NCI-H2196 treated with DMSO at 0.1 percent for 48 hours (cell line): Measurements from ENCODE around the gene SMIM43.

ENCODE experiments used
- DNase-seq: peaks from one replicate; lab custom pipeline; 2025; ENCODE audit not compliant: unreplicated experiment; lab: John Stamatoyannopoulos, UW

The SMIM43 gene

GRCh38 chr4:121764702-121765367 lies at the start of gene SMIM43:
Gene SMIM43, minus strand, starts transcription at chr4:121765164. Its CDS starts 59 bp downstream, at chr4:121765105.
- no peak for DNase-seq

- DNase-seq: no peak
Observed at GRCh38 chr4:121814756-121815155, 49.8 kb upstream of the SMIM43 start.

GRCh38 chr4:121811122-121811521 lies 46.2 kb upstream of the SMIM43 start:
- DNase-seq: no peak

- no peak for DNase-seq
Observed at GRCh38 chr4:121806411-121806810, 41.4 kb upstream of the SMIM43 start.

- no peak for DNase-seq
Observed at GRCh38 chr4:121801715-121802075, 36.7 kb upstream of the SMIM43 start.

GRCh38 chr4:121800961-121801714 lies 36.2 kb upstream of the SMIM43 start, which contains the start of gene EXOSC9:
Gene EXOSC9, plus strand, starts transcription at chr4:121801323. Its CDS starts 102 bp downstream, at chr4:121801425.
- peak; percentile 31 for DNase-seq

GRCh38 chr4:121800638-121800960 lies 35.6 kb upstream of the SMIM43 start:
- no peak for DNase-seq

GRCh38 chr4:121799867-121800501 lies 35.0 kb upstream of the SMIM43 start:
- no peak for DNase-seq

GRCh38 chr4:121799208-121799823 lies 34.4 kb upstream of the SMIM43 start:
- DNase-seq: no peak

GRCh38 chr4:121796283-121796682 lies 31.3 kb upstream of the SMIM43 start:
- DNase-seq: no peak

GRCh38 chr4:121794505-121795188 lies 29.7 kb upstream of the SMIM43 start:
- no peak for DNase-seq

GRCh38 chr4:121792966-121793365 lies 28.0 kb upstream of the SMIM43 start:
- DNase-seq: no peak

- DNase-seq: no peak
Observed at GRCh38 chr4:121791481-121791880, 26.5 kb upstream of the SMIM43 start.

GRCh38 chr4:121790976-121791375 lies 26.0 kb upstream of the SMIM43 start:
- DNase-seq: no peak

- no peak for DNase-seq
Observed at GRCh38 chr4:121789960-121790829, 25.2 kb upstream of the SMIM43 start.

- DNase-seq: no peak
Observed at GRCh38 chr4:121789455-121789854, 24.5 kb upstream of the SMIM43 start.

GRCh38 chr4:121788896-121789295 lies 23.9 kb upstream of the SMIM43 start:
- DNase-seq: no peak

- DNase-seq: no peak
Observed at GRCh38 chr4:121786221-121786620, 21.3 kb upstream of the SMIM43 start.

- DNase-seq: no peak
Observed at GRCh38 chr4:121785479-121785878, 20.5 kb upstream of the SMIM43 start.

- DNase-seq: no peak
Observed at GRCh38 chr4:121784975-121785374, 20.0 kb upstream of the SMIM43 start.
